A549 (cell line): Measurements from ENCODE around the gene TTLL3. TPM values are rescaled to one million over a fixed set of nuclear protein-coding genes. Genes with fewer than 3 reads are reported as not detected.

Experiments
- ATAC-seq, 2 experiments: fragments of 200-7000 bp in 1 of 2; fragments of >200 bp in 1 of 2; cut with Nextera tagmentation in 1 of 2; cut with Tn5 transposase in 1 of 2; 3 replicates each; pipeline versions ENCODE4 v1.8.0 to v1.9.1; 2018 to 2020; ENCODE audit warnings: mild to moderate bottlenecking in 1 of 2, moderate library complexity in 1 of 2
- CTCF ChIA-PET: fragments of 300-600 bp; sonication (Branson Sonifier 250); formaldehyde crosslinking; extraction: SDS; loops from one replicate; lab custom pipeline; 2021; ENCODE audit warnings: antibody characterized with exemption, inconsistent platforms; lab: Yijun Ruan, JAX
- POLR2A ChIA-PET: fragments of 350-600 bp; formaldehyde crosslinking; extraction: SDS; loops from one replicate; lab custom pipeline; 2021; ENCODE audit warnings: antibody characterized with exemption, inconsistent platforms; lab: Yijun Ruan, JAX
- DNase-seq, 2 experiments: peaks; one replicate each; pipeline versions ENCODE4 v3.0.0 to v3.0.0-alpha.2; 2011 to 2016; ENCODE audit warnings: low read depth in 1 of 2, low spot score in 1 of 2
- FAIRE-seq: peaks from 2 replicates; lab custom pipeline; 2011; peaks lifted over from hg19 to GRCh38; lab: Jason Lieb, UNC
- H3K27ac ChIP-seq, 2 experiments: fragments of >200 bp; sonication (Bioruptor Twin); formaldehyde crosslinking; 3 replicates each; pipeline ENCODE4 v1.5.1; 2016 to 2017
- H3K4me1 ChIP-seq: fragments of >200 bp; sonication (Bioruptor Twin); formaldehyde crosslinking; 3 replicates; pipeline ENCODE4 v1.6.1; 2016
- H3K4me2 ChIP-seq: fragments of >200 bp; sonication (Bioruptor Twin); formaldehyde crosslinking; 3 replicates; pipeline ENCODE4 v1.6.1; 2016
- H3K4me3 ChIP-seq: fragments of >200 bp; sonication (Bioruptor Twin); formaldehyde crosslinking; 3 replicates; pipeline ENCODE4 v1.5.1; 2016
- H3K9me3 ChIP-seq: fragments of >200 bp; sonication (Bioruptor Twin); formaldehyde crosslinking; 3 replicates; pipeline ENCODE4 v1.6.1; 2016
- BHLHE40 ChIP-seq: IDR thresholded peaks from 2 replicates; pipeline ENCODE4 v1.6.1; 2012; ENCODE audit warnings: low read depth, low read length, inconsistent platforms
- CEBPB ChIP-seq, 2 experiments: fragments of >200 bp in 1 of 2; sonication (Bioruptor Twin) in 1 of 2; formaldehyde crosslinking in 1 of 2; IDR thresholded peaks; 2 replicates each; pipeline ENCODE4 v1.6.1; 2012 to 2016
- CHD2 ChIP-seq: fragments of 150-350 bp; IDR thresholded peaks from 2 replicates; pipeline ENCODE4 v1.6.1; 2014; ENCODE audit warnings: low read length; ENCODE audit not compliant: partially characterized antibody
- EHMT2 ChIP-seq: fragments of 200-600 bp; sonication (generic); IDR thresholded peaks from 2 replicates; pipeline ENCODE4 v1.6.1; 2016; ENCODE audit warnings: antibody characterized with exemption, low read depth, mild to moderate bottlenecking, moderate library complexity
- EP300 ChIP-seq, 2 experiments: fragments of >200 bp; sonication (Bioruptor Twin); formaldehyde crosslinking; IDR thresholded peaks; 2 replicates in 1 of 2; 3 replicates in 1 of 2; pipeline ENCODE4 v1.6.1; 2016 to 2017
- HOXA7 ChIP-seq: fragments of 250-450 bp; sonication (Bioruptor Pico); IDR thresholded peaks from 2 replicates; pipeline ENCODE4 v1.5.0; 2020; ENCODE audit warnings: mild to moderate bottlenecking, moderate library complexity
- HOXB13 ChIP-seq: fragments of 250-450 bp; sonication (Bioruptor Pico); IDR thresholded peaks from 2 replicates; pipeline ENCODE4 v1.5.0; 2020; ENCODE audit warnings: low read depth, mild to moderate bottlenecking, moderate library complexity
- JUN ChIP-seq, 2 experiments: fragments of >200 bp; sonication (Bioruptor Twin); formaldehyde crosslinking; IDR thresholded peaks; 2 replicates in 1 of 2; 3 replicates in 1 of 2; pipeline ENCODE4 v1.6.1; 2016 to 2017
- JUNB ChIP-seq: fragments of >200 bp; sonication (Bioruptor Twin); formaldehyde crosslinking; IDR thresholded peaks from 2 replicates; pipeline ENCODE4 v1.6.1; 2016
- MAZ ChIP-seq: fragments of 150-350 bp; IDR thresholded peaks from 2 replicates; pipeline ENCODE4 v1.6.1; 2014; ENCODE audit warnings: antibody characterized with exemption, low read depth, low read length, borderline replicate concordance
- NPAS2 ChIP-seq: fragments of 250-450 bp; sonication (Bioruptor Pico); IDR thresholded peaks from 2 replicates; pipeline ENCODE4 v1.8.0; 2022; ENCODE audit warnings: mild to moderate bottlenecking, moderate library complexity, borderline replicate concordance
- POLR2A ChIP-seq: IDR thresholded peaks from 2 replicates; pipeline ENCODE4 v1.6.1; 2012; ENCODE audit warnings: mild to moderate bottlenecking, low read length
- POLR2AphosphoS2 ChIP-seq: conservative IDR thresholded peaks from 2 replicates; pipeline ENCODE4 v1.6.1; 2012; ENCODE audit warnings: low read length, improper control_type of control experiment, inconsistent platforms
- RCOR1 ChIP-seq: fragments of 150-350 bp; IDR thresholded peaks from 2 replicates; pipeline ENCODE4 v1.6.1; 2014; ENCODE audit warnings: antibody characterized with exemption, low read length, low read depth
- RNF2 ChIP-seq: fragments of 200-600 bp; sonication (generic); IDR thresholded peaks from 2 replicates; pipeline ENCODE4 v1.6.1; 2016; ENCODE audit warnings: low read depth, mild to moderate bottlenecking, antibody characterized with exemption, moderate library complexity, borderline replicate concordance
- SMC3 ChIP-seq: fragments of >200 bp; sonication (Bioruptor Twin); formaldehyde crosslinking; IDR thresholded peaks from 3 replicates; pipeline ENCODE4 v1.6.1; 2018; ENCODE audit warnings: inconsistent platforms
- SREBF2 ChIP-seq: fragments of 450-650 bp; IDR thresholded peaks from 2 replicates; pipeline ENCODE4 v1.6.1; 2014; ENCODE audit warnings: mild to moderate bottlenecking, moderate library complexity
- TP53 ChIP-seq: fragments of 250-450 bp; sonication (Bioruptor Pico); IDR thresholded peaks from 2 replicates; pipeline ENCODE4 v1.5.0; 2021; ENCODE audit warnings: mild to moderate bottlenecking, moderate library complexity
- ZC3H11A ChIP-seq: fragments of 450-650 bp; IDR thresholded peaks from 2 replicates; pipeline ENCODE4 v1.6.1; 2014; ENCODE audit warnings: antibody characterized with exemption, mild to moderate bottlenecking
- ZSCAN20 ChIP-seq: fragments of 250-450 bp; sonication (Bioruptor Pico); IDR thresholded peaks from 2 replicates; pipeline ENCODE4 v1.8.0; 2022; ENCODE audit warnings: mild to moderate bottlenecking, moderate library complexity
- WGBS: methylation state at CpG from one replicate; pipeline ENCODE4 v1.1.6; 2017; ENCODE audit errors: missing lambda C conversion rate; 5-methylcytosine and 5-hydroxymethylcytosine counted together
- polyA plus RNA-seq, 4 experiments: library from polyadenylated mRNA; depleted of rRNA in 3 of 4; stranded (reverse); fragments of >200 nt; fragmentation: RNase III in 1 of 4; extraction: RNeasy Plus Mini Kit Qiagen cat#74134 plus additional on column Dnase treatment in 1 of 4; gene quantifications; 2 replicates in 3 of 4; 3 replicates in 1 of 4; pipeline ENCODE4 v1.2.3, GENCODE V29; 2011 to 2017
- TF ChIP-seq, protein P1 (sequence below): fragments of 250-450 bp; sonication (Bioruptor Pico); IDR thresholded peaks from 2 replicates; pipeline ENCODE4 v1.5.0; 2020; ENCODE audit warnings: low read depth, mild to moderate bottlenecking, moderate library complexity
- TF ChIP-seq, protein P2 (sequence below): fragments of 150-350 bp; IDR thresholded peaks from 2 replicates; pipeline ENCODE4 v1.6.1; 2014; ENCODE audit warnings: low read depth, mild to moderate bottlenecking, low read length
- TF ChIP-seq, protein P3 (sequence below): IDR thresholded peaks from 2 replicates; pipeline ENCODE4 v1.6.1; 2012
- TF ChIP-seq, protein P4 (sequence below): fragments of 450-650 bp; IDR thresholded peaks from 2 replicates; pipeline ENCODE4 v1.6.1; 2014; ENCODE audit warnings: antibody characterized with exemption
- TF ChIP-seq, protein P5 (sequence below): fragments of >200 bp; sonication (Bioruptor Twin); formaldehyde crosslinking; IDR thresholded peaks from 3 replicates; pipeline ENCODE4 v1.6.1; 2016
- TF ChIP-seq, protein P6 (sequence below): fragments of >200 bp; sonication (Bioruptor Twin); formaldehyde crosslinking; IDR thresholded peaks from 3 replicates; pipeline ENCODE4 v1.5.1; 2016
- TF ChIP-seq, protein P7 (sequence below): IDR thresholded peaks from 2 replicates; pipeline ENCODE4 v1.6.1; 2012; ENCODE audit warnings: low read depth, borderline replicate concordance

The TTLL3 gene
- polyA plus RNA-seq, 2 of the 4 experiments (the other 2 are of a cell fraction) = 10.3 to 13.0 TPM

DNA sequence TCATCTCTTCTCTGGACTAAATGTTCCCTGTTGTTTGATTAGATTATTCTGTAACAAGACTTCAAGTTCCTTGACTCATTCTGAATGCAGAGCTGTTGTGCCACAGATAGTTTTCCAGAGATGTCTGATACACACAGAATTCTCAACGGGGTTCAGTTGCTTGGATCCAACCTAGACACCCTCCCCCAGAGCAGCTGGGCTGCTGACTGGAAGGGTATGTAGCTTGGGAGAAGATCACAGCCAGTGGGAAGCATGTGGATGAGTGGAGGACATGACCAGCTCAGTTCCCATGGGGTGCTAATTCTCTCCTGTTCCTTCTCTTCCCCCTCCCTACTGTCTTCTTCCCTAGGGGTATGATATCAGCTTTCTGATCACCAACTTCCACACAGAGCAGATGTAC is 6.6 kb upstream of the TTLL3 start:
- FAIRE-seq (no peak), DNase-seq (no peak), ATAC-seq (no peak)
- H3K4me1 ChIP-seq = peaks cover 7% of the 10 kb centered on the region; the same call in 2 of the 3 replicates
- no peaks in the 10 kb centered on the region for H3K9me3 ChIP-seq
- CTCF ChIA-PET = interaction anchor here (0.9 to 2.6 kb wide), 4 partner anchors 10 to 143 kb away, joined by 3 to 11 read pairs (median 4); partner anchors contain the start of gene ARPC4
- WGBS = 80% methylated on average over 1 of the region's 1 CpG
- H3K4me3 ChIP-seq = no peak overlapping the region
- no peak overlapping the region for H3K27ac ChIP-seq
- no peak overlapping the region for H3K4me2 ChIP-seq
- POLR2A ChIA-PET = interaction anchor here (3.8 kb wide), 1 partner anchor 11 kb away, joined by 14 read pairs; the partner anchor contains the start of genes ARPC4 and TADA3
- TF ChIP-seq, protein P1, sequence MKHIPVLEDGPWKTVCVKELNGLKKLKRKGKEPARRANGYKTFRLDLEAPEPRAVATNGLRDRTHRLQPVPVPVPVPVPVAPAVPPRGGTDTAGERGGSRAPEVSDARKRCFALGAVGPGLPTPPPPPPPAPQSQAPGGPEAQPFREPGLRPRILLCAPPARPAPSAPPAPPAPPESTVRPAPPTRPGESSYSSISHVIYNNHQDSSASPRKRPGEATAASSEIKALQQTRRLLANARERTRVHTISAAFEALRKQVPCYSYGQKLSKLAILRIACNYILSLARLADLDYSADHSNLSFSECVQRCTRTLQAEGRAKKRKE (CRISPR knock-in tag) = no peak
- TF ChIP-seq, protein P2, sequence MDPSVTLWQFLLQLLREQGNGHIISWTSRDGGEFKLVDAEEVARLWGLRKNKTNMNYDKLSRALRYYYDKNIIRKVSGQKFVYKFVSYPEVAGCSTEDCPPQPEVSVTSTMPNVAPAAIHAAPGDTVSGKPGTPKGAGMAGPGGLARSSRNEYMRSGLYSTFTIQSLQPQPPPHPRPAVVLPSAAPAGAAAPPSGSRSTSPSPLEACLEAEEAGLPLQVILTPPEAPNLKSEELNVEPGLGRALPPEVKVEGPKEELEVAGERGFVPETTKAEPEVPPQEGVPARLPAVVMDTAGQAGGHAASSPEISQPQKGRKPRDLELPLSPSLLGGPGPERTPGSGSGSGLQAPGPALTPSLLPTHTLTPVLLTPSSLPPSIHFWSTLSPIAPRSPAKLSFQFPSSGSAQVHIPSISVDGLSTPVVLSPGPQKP = no peak
- TF ChIP-seq HOXA7 (CRISPR knock-in tag) (no peak), POLR2AphosphoS2 (no peak), BHLHE40 (no peak), MAZ (no peak), TP53 (CRISPR knock-in tag) (no peak), CHD2 (no peak), RNF2 (no peak), HOXB13 (CRISPR knock-in tag) (no peak), RCOR1 (no peak), JUNB (no peak), SREBF2 (no peak), CEBPB (IDR thresholded peaks at IDR 0.05) (no peak)
- TF ChIP-seq, protein P3, sequence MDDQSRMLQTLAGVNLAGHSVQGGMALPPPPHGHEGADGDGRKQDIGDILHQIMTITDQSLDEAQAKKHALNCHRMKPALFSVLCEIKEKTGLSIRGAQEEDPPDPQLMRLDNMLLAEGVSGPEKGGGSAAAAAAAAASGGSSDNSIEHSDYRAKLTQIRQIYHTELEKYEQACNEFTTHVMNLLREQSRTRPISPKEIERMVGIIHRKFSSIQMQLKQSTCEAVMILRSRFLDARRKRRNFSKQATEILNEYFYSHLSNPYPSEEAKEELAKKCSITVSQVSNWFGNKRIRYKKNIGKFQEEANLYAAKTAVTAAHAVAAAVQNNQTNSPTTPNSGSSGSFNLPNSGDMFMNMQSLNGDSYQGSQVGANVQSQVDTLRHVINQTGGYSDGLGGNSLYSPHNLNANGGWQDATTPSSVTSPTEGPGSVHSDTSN = no peak
- TF ChIP-seq, protein P4, sequence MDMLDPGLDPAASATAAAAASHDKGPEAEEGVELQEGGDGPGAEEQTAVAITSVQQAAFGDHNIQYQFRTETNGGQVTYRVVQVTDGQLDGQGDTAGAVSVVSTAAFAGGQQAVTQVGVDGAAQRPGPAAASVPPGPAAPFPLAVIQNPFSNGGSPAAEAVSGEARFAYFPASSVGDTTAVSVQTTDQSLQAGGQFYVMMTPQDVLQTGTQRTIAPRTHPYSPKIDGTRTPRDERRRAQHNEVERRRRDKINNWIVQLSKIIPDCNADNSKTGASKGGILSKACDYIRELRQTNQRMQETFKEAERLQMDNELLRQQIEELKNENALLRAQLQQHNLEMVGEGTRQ = no peak

DNA sequence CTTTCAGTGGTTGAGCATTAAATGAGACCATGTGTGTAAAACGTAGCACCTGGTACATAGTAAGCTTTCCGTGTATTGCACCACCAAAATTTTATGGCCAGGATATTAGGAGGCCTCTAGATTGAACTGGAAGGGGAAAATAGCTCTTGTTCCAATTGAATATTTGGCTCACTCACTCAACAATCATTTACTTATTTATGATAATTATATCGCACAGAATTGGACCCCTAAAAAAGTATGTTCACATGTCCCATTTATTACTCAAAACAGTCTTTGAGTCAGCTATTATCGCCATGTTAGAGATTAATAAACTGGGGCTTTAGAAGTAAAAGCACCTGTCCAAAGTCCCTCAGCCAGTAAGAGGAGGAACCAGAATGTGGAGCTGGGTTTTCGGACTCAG is 5.1 kb upstream of the TTLL3 start:
- TF ChIP-seq, protein P5, sequence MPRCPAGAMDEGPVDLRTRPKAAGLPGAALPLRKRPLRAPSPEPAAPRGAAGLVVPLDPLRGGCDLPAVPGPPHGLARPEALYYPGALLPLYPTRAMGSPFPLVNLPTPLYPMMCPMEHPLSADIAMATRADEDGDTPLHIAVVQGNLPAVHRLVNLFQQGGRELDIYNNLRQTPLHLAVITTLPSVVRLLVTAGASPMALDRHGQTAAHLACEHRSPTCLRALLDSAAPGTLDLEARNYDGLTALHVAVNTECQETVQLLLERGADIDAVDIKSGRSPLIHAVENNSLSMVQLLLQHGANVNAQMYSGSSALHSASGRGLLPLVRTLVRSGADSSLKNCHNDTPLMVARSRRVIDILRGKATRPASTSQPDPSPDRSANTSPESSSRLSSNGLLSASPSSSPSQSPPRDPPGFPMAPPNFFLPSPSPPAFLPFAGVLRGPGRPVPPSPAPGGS = no peak
- TF ChIP-seq SREBF2 (no peak), ZSCAN20 (CRISPR knock-in tag) (no peak), SMC3 (no peak), MAZ (no peak), EP300 (IDR thresholded peaks at IDR 0.05) (no peak), CHD2 (no peak), EHMT2 (no peak), RCOR1 (no peak), CEBPB (IDR thresholded peaks at IDR 0.05) (no peak), ZC3H11A (no peak), POLR2A (no peak), JUN (IDR thresholded peaks at IDR 0.05) (no peak), NPAS2 (CRISPR knock-in tag) (no peak), RNF2 (no peak)
- TF ChIP-seq, protein P6, sequence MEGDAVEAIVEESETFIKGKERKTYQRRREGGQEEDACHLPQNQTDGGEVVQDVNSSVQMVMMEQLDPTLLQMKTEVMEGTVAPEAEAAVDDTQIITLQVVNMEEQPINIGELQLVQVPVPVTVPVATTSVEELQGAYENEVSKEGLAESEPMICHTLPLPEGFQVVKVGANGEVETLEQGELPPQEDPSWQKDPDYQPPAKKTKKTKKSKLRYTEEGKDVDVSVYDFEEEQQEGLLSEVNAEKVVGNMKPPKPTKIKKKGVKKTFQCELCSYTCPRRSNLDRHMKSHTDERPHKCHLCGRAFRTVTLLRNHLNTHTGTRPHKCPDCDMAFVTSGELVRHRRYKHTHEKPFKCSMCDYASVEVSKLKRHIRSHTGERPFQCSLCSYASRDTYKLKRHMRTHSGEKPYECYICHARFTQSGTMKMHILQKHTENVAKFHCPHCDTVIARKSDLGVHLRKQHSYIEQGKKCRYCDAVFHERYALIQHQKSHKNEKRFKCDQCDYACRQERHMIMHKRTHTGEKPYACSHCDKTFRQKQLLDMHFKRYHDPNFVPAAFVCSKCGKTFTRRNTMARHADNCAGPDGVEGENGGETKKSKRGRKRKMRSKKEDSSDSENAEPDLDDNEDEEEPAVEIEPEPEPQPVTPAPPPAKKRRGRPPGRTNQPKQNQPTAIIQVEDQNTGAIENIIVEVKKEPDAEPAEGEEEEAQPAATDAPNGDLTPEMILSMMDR = no peak
- TF ChIP-seq, protein P4 = no peak
- TF ChIP-seq, protein P7, sequence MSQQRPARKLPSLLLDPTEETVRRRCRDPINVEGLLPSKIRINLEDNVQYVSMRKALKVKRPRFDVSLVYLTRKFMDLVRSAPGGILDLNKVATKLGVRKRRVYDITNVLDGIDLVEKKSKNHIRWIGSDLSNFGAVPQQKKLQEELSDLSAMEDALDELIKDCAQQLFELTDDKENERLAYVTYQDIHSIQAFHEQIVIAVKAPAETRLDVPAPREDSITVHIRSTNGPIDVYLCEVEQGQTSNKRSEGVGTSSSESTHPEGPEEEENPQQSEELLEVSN = no peak
- Histone ChIP-seq H3K9me3 (no peaks in the 10 kb centered on the region), H3K4me2 (no peak overlapping the region), H3K4me1 (peaks cover 18% of the 10 kb centered on the region), H3K4me3 (no peak overlapping the region), H3K27ac (no peak overlapping the region)
- DNase-seq (no peak), ATAC-seq (no peak), FAIRE-seq (no peak)
- CTCF ChIA-PET = interaction anchor here (0.9 to 2.6 kb wide), 8 partner anchors 12 to 142 kb away, joined by 3 to 11 read pairs (median 4); partner anchors contain the start of genes ARPC4, IL17RC and TADA3
- POLR2A ChIA-PET = interaction anchor here (3.8 kb wide), 1 partner anchor 12 kb away, joined by 14 read pairs; the partner anchor contains the start of genes ARPC4 and TADA3
- 93% methylated on average over 5 of the region's 5 CpGs for WGBS
